ENCODE results near the gene RAB12. TPM values are rescaled to one million over a fixed set of nuclear protein-coding genes. Genes with fewer than 3 reads are reported as not detected.

Gene RAB12
- total RNA-seq, result 31.7 to 33.2 TPM (median 33.0 TPM) in 3 replicates

DNA sequence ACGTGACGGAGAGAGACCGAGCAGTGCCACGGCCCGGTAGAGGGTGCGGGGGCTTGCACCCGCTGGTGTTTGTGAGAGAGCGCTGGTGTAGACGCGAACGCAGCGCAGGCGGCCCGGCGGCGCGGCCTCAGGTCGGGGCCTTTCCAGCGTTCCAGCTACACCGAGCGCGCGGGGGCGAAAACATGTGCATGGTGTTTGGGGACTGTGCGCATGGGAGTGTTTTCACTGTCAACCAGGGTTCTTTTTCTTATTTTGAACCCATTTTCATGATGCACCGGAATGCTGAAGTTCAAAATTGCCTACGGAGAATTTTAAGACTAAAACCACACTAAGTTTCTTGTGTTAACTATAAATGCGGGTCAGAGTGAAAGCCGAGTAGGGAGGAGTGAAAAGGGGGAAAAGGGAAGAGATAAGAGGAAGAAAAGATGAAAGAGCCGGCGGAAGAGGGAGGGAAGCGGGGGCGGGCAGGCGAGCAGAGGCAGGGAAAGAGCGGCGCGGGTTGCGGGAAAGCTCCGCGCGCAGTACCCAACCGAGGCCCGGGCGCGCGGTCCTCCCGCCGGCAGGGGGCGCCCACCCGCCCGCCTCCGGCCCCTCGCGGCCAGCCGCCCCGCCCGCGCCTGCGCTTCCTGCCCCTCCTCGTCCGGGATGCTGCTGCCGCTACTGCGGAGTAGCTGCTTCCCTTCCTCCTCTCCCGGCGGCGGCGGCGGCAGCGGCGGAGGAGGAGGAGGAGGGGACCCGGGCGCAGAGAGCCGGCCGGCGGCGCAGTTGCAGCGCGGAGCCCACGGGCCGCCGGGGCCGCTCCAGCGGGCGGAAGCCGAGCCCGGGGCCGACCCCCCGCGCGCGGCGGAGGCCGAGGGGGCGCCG lies at the start of gene RAB12:
Gene RAB12, plus strand, starts transcription at position 643 of the 864 bp plus-strand sequence. Its CDS starts 3 bp downstream, at position 646.
- H3K27ac Mint-ChIP-seq, result peak within 1 kb of the TSS; percentile 83
- H3K4me1 Mint-ChIP-seq, result peaks cover 38% of the 10 kb centered on the region

GRCh38 chr18:8559612-8560186 lies 49.5 kb upstream of the RAB12 start:
- H3K9me3 Mint-ChIP-seq, result peaks cover 5% of the 10 kb centered on the region
- peaks cover 3% of the 10 kb centered on the region for H3K27me3 Mint-ChIP-seq (ENCODE audit: low read depth)

More for the DNA sequence above, at the start of gene RAB12:
- no peaks in the 10 kb centered on the region for H3K9me3 Mint-ChIP-seq
- TF ChIP-seq, protein P1, sequence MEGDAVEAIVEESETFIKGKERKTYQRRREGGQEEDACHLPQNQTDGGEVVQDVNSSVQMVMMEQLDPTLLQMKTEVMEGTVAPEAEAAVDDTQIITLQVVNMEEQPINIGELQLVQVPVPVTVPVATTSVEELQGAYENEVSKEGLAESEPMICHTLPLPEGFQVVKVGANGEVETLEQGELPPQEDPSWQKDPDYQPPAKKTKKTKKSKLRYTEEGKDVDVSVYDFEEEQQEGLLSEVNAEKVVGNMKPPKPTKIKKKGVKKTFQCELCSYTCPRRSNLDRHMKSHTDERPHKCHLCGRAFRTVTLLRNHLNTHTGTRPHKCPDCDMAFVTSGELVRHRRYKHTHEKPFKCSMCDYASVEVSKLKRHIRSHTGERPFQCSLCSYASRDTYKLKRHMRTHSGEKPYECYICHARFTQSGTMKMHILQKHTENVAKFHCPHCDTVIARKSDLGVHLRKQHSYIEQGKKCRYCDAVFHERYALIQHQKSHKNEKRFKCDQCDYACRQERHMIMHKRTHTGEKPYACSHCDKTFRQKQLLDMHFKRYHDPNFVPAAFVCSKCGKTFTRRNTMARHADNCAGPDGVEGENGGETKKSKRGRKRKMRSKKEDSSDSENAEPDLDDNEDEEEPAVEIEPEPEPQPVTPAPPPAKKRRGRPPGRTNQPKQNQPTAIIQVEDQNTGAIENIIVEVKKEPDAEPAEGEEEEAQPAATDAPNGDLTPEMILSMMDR (IDR thresholded peaks at IDR 0.05; ENCODE audit: unreplicated experiment), result peak; percentile 73
- H3K4me3 Mint-ChIP-seq, result peak within 1 kb of the TSS; percentile 83
- peaks cover 9% of the 10 kb centered on the region for H3K27me3 Mint-ChIP-seq (ENCODE audit: low read depth)
- no peaks in the 10 kb centered on the region for H3K36me3 Mint-ChIP-seq
- peak; percentile 87 to 92 for DNase-seq (ENCODE audit: low spot score in 2 of 2, unreplicated experiment in 2 of 2)

DNA sequence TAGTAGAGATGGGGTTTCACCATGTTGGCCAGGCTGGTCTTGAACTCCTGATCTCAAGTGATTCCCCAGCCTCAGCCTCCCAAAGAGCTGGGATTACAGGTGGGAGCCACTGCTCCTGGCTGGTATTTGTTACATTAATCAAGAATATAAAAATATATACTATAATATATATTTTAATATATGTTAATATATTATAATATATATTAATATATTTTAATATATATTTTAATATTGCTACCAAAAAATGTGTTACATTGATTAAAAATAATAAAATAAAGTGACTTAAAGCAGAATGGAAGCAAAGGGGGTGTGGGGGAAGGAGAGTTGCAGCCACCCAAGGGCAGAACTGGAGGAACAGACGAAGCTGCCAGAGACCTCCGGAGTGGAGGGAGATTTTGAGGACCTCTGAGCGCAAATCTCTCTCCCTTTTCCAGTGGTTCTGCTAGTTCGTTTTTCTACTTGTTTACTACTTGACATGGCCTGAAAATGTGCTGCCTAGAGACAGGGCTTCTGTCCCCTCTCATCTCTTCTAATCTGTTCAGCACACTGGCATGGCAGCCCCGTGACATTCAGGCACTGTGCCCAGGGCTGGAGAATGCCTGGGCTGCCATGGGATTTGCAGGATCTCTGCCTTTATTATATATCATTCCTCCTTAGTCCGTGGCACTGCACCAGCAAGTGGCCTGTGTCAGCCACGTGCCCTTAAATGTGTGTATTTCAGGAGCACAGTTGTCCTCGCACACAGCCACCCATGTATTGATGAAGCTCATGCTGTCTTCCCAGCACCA lies 47.9 kb upstream of the RAB12 start:
- TF ChIP-seq, protein P1 (IDR thresholded peaks at IDR 0.05; ENCODE audit: unreplicated experiment), result no peak
- Mint-ChIP-seq H3K27ac (no peak overlapping the region), H3K9me3 (peaks cover 5% of the 10 kb centered on the region), H3K36me3 (no peaks in the 10 kb centered on the region), H3K4me3 (no peak overlapping the region), H3K27me3 (ENCODE audit: low read depth) (peaks cover 3% of the 10 kb centered on the region), H3K4me1 (no peaks in the 10 kb centered on the region)
- DNase-seq (ENCODE audit: low spot score in 2 of 2, unreplicated experiment in 2 of 2), result no peak

More at GRCh38 chr18:8559612-8560186, 49.5 kb upstream of the RAB12 start:
- no peaks in the 10 kb centered on the region for H3K4me1 Mint-ChIP-seq
- no peak for DNase-seq (ENCODE audit: low spot score in 2 of 2, unreplicated experiment in 2 of 2)
- TF ChIP-seq, protein P1 (IDR thresholded peaks at IDR 0.05; ENCODE audit: unreplicated experiment), result no peak
- H3K4me3 Mint-ChIP-seq, result no peak overlapping the region
- no peaks in the 10 kb centered on the region for H3K36me3 Mint-ChIP-seq
- H3K27ac Mint-ChIP-seq, result no peak overlapping the region

DNA sequence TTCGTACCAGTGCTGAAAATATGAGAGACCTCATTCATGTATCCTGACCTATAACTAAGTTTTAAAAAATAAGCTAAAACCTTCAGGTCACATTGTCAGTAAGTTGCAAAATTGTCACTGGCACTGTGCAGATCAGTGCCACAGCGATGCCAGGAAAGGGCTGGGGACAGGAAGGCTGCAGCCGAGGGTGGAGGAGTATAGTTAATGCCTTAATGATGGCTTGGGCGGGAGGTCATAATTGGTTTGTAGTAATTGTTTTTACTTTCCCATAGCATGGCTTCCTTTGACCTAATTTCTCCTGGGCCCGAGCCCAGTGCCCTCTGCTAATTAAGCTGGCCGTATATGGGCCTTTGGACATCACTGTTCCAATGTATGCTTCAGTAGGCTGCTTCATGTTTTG lies 47.2 kb upstream of the RAB12 start:
- DNase-seq (ENCODE audit: low spot score in 2 of 2, unreplicated experiment in 2 of 2), result no peak
- no peaks in the 10 kb centered on the region for H3K4me1 Mint-ChIP-seq
- H3K27me3 Mint-ChIP-seq (ENCODE audit: low read depth), result peaks cover 3% of the 10 kb centered on the region
- H3K36me3 Mint-ChIP-seq, result no peaks in the 10 kb centered on the region
- H3K9me3 Mint-ChIP-seq, result peaks cover 5% of the 10 kb centered on the region
- no peak overlapping the region for H3K4me3 Mint-ChIP-seq
- TF ChIP-seq, protein P1 (IDR thresholded peaks at IDR 0.05; ENCODE audit: unreplicated experiment), result no peak
- H3K27ac Mint-ChIP-seq, result no peak overlapping the region

DNA sequence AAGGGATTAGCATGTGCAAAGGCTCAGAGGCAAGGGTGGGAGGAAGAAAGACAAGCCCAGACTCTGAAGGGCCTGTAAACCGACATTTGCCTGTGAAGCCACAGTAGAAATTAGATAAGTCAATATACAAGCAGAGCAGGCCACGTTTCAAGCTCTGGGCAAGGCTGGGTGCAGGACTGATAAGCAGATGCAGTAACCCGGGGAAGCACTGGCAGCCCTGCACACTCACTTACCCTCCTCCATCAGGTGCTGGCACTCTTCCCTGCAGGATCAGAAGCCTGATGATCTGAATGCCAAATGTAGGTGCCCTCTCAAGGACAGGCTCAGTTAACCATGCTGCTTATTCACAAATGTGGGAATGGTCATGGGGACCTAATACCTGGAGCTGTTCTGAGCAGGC lies 46.3 kb upstream of the RAB12 start:
- TF ChIP-seq, protein P1 (IDR thresholded peaks at IDR 0.05; ENCODE audit: unreplicated experiment), result no peak
- Mint-ChIP-seq H3K9me3 (peaks cover 5% of the 10 kb centered on the region), H3K27me3 (ENCODE audit: low read depth) (peaks cover 3% of the 10 kb centered on the region), H3K27ac (no peak overlapping the region), H3K4me1 (no peaks in the 10 kb centered on the region), H3K36me3 (no peaks in the 10 kb centered on the region), H3K4me3 (no peak overlapping the region)
- no peak for DNase-seq (ENCODE audit: low spot score in 2 of 2, unreplicated experiment in 2 of 2)
